GM23338 (cell line): ENCODE data around the gene GABBR1. TPM values are rescaled to one million over a fixed set of nuclear protein-coding genes. Genes with fewer than 3 reads are reported as not detected.

Experiments
- ATAC-seq: fragments of 200-7000 bp; cut with Tn5 transposase; 3 replicates; pipeline ENCODE4 v1.9.1; 2020
- DNase-seq: peaks from one replicate; pipeline ENCODE4 v3.0.0-alpha.2; 2015; ENCODE audit warnings: low spot score
- H2AFZ ChIP-seq: fragments of 200-600 bp; sonication (generic); 2 replicates; pipeline ENCODE4 v1.8.0; 2016; ENCODE audit warnings: antibody characterized with exemption, mild to moderate bottlenecking, moderate library complexity
- H3F3A ChIP-seq: fragments of 200-600 bp; sonication (generic); replicated peaks from 2 replicates; pipeline ENCODE4 v1.8.0; 2017; ENCODE audit warnings: antibody characterized with exemption, mixed run types, low read depth
- H3K27ac ChIP-seq: fragments of 200-600 bp; sonication (generic); 2 replicates; pipeline ENCODE4 v1.6.1; 2016; ENCODE audit warnings: low read depth
- H3K27me3 ChIP-seq: fragments of 200-600 bp; sonication (generic); 2 replicates; pipeline ENCODE4 v1.8.0; 2016; ENCODE audit warnings: mild to moderate bottlenecking, mixed run types, moderate library complexity; ENCODE audit not compliant: insufficient read depth
- H3K36me3 ChIP-seq: fragments of 200-600 bp; sonication (generic); 2 replicates; pipeline ENCODE4 v1.8.0; 2016; ENCODE audit warnings: mild to moderate bottlenecking; ENCODE audit not compliant: insufficient read depth
- H3K4me1 ChIP-seq: fragments of 200-600 bp; sonication (generic); 2 replicates; pipeline ENCODE4 v1.8.0; 2016; ENCODE audit warnings: mild to moderate bottlenecking, moderate library complexity; ENCODE audit not compliant: insufficient read depth
- H3K4me2 ChIP-seq: fragments of 200-600 bp; sonication (generic); 2 replicates; pipeline ENCODE4 v1.7.1; 2017; ENCODE audit warnings: mixed run types
- H3K4me3 ChIP-seq: fragments of 200-600 bp; sonication (generic); 2 replicates; pipeline ENCODE4 v1.6.1; 2016; ENCODE audit warnings: mixed run types
- H3K79me2 ChIP-seq: fragments of 200-600 bp; sonication (generic); replicated peaks from 2 replicates; pipeline ENCODE4 v1.8.0; 2017; ENCODE audit warnings: mild to moderate bottlenecking; ENCODE audit not compliant: insufficient read depth
- H3K9me2 ChIP-seq: fragments of 200-600 bp; sonication (generic); 2 replicates; pipeline ENCODE4 v1.8.0; 2017; ENCODE audit not compliant: insufficient read depth
- H4K20me1 ChIP-seq: fragments of 200-600 bp; sonication (generic); replicated peaks from 2 replicates; pipeline ENCODE4 v1.8.0; 2017; ENCODE audit warnings: mild to moderate bottlenecking; ENCODE audit not compliant: insufficient read depth
- H3K27ac Mint-ChIP-seq: 2 replicates; pipeline ENCODE4 v1.8.0; 2020; ENCODE audit warnings: inconsistent platforms, mild to moderate bottlenecking, moderate library complexity, mixed read lengths
- H3K27me3 Mint-ChIP-seq: 3 replicates; pipeline ENCODE4 v1.8.0; 2022; ENCODE audit warnings: low read depth, mild to moderate bottlenecking, moderate library complexity, mixed read lengths, inconsistent platforms; ENCODE audit not compliant: insufficient read depth, poor library complexity
- H3K36me3 Mint-ChIP-seq: 3 replicates; pipeline ENCODE4 v1.8.0; 2021; ENCODE audit warnings: low read depth, mild to moderate bottlenecking, inconsistent platforms, moderate library complexity, mixed read lengths
- H3K4me1 Mint-ChIP-seq: 3 replicates; pipeline ENCODE4 v1.8.0; 2020; ENCODE audit warnings: mild to moderate bottlenecking, inconsistent platforms, mixed read lengths
- H3K4me3 Mint-ChIP-seq: 3 replicates; pipeline ENCODE4 v1.8.0; 2021; ENCODE audit warnings: moderate library complexity, mild to moderate bottlenecking, inconsistent platforms, mixed read lengths
- H3K9me3 Mint-ChIP-seq: 3 replicates; pipeline ENCODE4 v1.8.0; 2020; ENCODE audit warnings: moderate library complexity, mild to moderate bottlenecking, inconsistent platforms, mixed read lengths
- CREB1 ChIP-seq: fragments of 250-450 bp; sonication (Bioruptor Pico); IDR thresholded peaks from 2 replicates; pipeline ENCODE4 v1.5.0; 2020; ENCODE audit warnings: low read depth, mild to moderate bottlenecking, moderate library complexity
- EZH2 ChIP-seq: fragments of 200-600 bp; sonication (generic); IDR thresholded peaks from one replicate; pipeline ENCODE4 v1.8.0; 2017; ENCODE audit warnings: antibody characterized with exemption, mild to moderate bottlenecking, low read depth; ENCODE audit not compliant: unreplicated experiment
- EZH2phosphoT487 ChIP-seq: fragments of 200-600 bp; sonication (generic); IDR thresholded peaks from one replicate; pipeline ENCODE4 v1.8.1; 2018; ENCODE audit warnings: antibody characterized with exemption; ENCODE audit not compliant: unreplicated experiment
- JUNB ChIP-seq: IDR thresholded peaks from one replicate; pipeline ENCODE4 v1.6.1; 2016; ENCODE audit warnings: antibody characterized with exemption; ENCODE audit not compliant: unreplicated experiment
- NANOG ChIP-seq: IDR thresholded peaks from 2 replicates; pipeline ENCODE4 v1.6.1; 2016; ENCODE audit warnings: antibody characterized with exemption, borderline replicate concordance
- POLR2AphosphoS5 ChIP-seq: IDR thresholded peaks from 2 replicates; pipeline ENCODE4 v1.6.1; 2016; ENCODE audit warnings: antibody characterized with exemption, low read depth
- STAT1 ChIP-seq: IDR thresholded peaks from one replicate; pipeline ENCODE4 v1.6.1; 2016; ENCODE audit warnings: antibody characterized with exemption; ENCODE audit not compliant: unreplicated experiment
- ZNF114 ChIP-seq: fragments of 250-450 bp; sonication (Bioruptor Pico); IDR thresholded peaks from 2 replicates; pipeline ENCODE4 v1.5.0; 2020; ENCODE audit warnings: mild to moderate bottlenecking, moderate library complexity
- ZNF331 ChIP-seq: fragments of 250-450 bp; sonication (Bioruptor Pico); IDR thresholded peaks from 2 replicates; pipeline ENCODE4 v1.5.0; 2020; ENCODE audit warnings: low read depth, mild to moderate bottlenecking, moderate library complexity
- polyA plus RNA-seq: library from polyadenylated mRNA; unstranded; fragments of >200 nt; fragmentation: Nextera tagmentation; extraction: Ambion mirVana; gene quantifications from 2 replicates; pipeline ENCODE4 v1.2.1, GENCODE V29; 2016
- total RNA-seq: library from RNA; depleted of rRNA; stranded (reverse); fragments of >200 nt; shearing (Covaris generic); gene quantifications from 2 replicates; pipeline ENCODE4 v1.2.3, GENCODE V29; 2014
- TF ChIP-seq, protein P1 (sequence below): IDR thresholded peaks from 2 replicates; pipeline ENCODE4 v1.6.1; 2016; ENCODE audit warnings: antibody characterized with exemption
- TF ChIP-seq, protein P2 (sequence below): fragments of 250-450 bp; sonication (Bioruptor Pico); IDR thresholded peaks from 2 replicates; pipeline ENCODE4 v1.5.0; 2020; ENCODE audit warnings: mild to moderate bottlenecking, moderate library complexity

Gene GABBR1
- total and polyA plus RNA-seq, 2 experiments from 2014 or later: 42.8 to 78.9 TPM

DNA sequence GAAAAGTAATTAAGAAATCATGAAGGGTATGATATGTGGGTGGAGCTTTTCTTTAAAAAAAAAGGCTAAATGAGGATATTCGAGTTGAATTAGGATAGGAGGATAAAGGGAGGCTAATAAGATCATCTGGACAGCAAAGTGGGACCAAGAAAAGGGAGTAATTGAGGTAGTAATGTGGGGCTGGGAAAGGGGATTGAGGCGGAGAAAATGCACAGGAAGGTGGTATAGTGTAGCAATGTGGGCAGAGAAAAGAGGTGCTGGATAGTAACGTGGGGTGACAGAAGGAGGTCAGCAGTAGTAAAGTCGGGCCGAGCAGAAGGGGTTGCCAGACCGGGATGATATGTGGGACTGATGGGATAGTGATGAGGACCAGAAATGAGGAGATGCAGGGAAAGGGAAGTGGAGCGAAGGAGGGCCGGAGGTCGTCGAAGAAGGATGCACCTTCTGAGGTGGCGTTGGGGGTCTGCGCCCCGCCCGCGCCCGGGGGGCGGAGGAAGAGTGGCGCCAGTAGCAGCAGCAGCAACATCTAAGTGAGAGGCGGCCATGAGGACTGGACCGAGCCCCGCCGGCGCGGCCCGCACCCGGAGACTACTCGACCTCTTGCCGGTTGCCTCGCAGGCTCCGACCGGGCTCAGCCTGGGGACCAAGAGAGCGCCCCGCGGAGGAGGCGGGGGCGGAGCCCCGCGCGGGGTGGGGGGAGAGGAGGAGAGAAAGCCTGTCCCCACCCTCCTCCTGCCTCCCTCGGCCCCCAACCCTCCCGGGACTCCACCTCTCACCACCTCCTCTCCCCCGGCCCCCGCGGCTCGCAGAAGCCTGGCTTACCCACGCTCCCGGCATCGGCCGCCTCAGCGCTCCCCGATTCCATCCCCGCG, 887 bp downstream of the GABBR1 start:
- Mint-ChIP-seq H3K27me3 (peaks cover 14% of the 10 kb centered on the region), H3K27ac (no peak overlapping the region), H3K4me3 (peak overlapping the region; percentile 86), H3K9me3 (no peaks in the 10 kb centered on the region), H3K36me3 (peaks cover 3% of the 10 kb centered on the region), H3K4me1 (peaks cover 55% of the 10 kb centered on the region)
- peaks cover 19% of the 10 kb centered on the region for H3F3A ChIP-seq
- H3K27ac ChIP-seq: peak overlapping the region; percentile 66; the same call in 1 of the 2 replicates
- H3K4me3 ChIP-seq: peak overlapping the region; percentile 93
- H3K27me3 ChIP-seq: no peaks in the 10 kb centered on the region
- TF ChIP-seq POLR2AphosphoS5 (peak; percentile 73), ZNF331 (no peak), STAT1 (no peak), ZNF114 (CRISPR knock-in tag) (no peak), CREB1 (CRISPR knock-in tag) (no peak), JUNB (no peak)
- TF ChIP-seq, protein P1, sequence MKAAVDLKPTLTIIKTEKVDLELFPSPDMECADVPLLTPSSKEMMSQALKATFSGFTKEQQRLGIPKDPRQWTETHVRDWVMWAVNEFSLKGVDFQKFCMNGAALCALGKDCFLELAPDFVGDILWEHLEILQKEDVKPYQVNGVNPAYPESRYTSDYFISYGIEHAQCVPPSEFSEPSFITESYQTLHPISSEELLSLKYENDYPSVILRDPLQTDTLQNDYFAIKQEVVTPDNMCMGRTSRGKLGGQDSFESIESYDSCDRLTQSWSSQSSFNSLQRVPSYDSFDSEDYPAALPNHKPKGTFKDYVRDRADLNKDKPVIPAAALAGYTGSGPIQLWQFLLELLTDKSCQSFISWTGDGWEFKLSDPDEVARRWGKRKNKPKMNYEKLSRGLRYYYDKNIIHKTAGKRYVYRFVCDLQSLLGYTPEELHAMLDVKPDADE: no peak
- DNase-seq (peak; percentile 72), ATAC-seq (peak; percentile 22)
- no peaks in the 10 kb centered on the region for H3K36me3 ChIP-seq
- peak overlapping the region; percentile 91 for H3K4me2 ChIP-seq
- peaks cover 42% of the 10 kb centered on the region for H3K4me1 ChIP-seq
- peaks cover 9% of the 10 kb centered on the region; the same call in 1 of the 2 replicates for H4K20me1 ChIP-seq
- no peaks in the 10 kb centered on the region for H3K9me2 ChIP-seq
- peaks cover 46% of the 10 kb centered on the region for H3K79me2 ChIP-seq
- H2AFZ ChIP-seq: no peak overlapping the region

DNA sequence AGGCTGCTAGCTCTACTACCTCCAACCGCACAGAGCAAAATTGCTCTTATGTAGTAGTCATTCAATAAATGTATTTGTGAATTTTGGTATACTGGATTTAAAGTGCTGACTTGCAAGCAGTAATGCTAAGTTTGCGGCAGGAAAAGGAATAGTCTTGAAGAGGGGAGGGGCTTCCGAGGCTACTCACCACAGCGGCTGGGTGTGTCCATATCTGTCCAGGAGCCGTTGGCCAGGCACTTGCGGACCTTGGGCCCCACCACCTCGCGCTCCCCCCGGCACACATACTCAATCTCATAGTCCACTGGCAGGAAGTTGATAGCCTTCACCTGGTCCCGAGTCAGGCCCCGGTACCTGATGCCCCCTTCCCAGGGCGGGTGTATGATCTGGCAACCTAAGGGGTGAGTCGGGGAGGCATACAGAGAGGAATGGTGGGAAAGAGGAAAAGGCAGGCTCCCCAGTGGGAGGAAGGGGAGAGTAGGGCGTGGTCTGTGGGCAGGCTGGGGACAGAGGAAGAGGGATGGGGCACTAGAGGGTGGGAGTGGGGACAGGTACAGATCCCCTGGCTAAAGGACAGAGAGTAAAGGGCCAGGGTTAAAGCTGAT, 1.7 kb downstream of the GABBR1 start:
- H3K4me3 ChIP-seq: peak overlapping the region; percentile 93
- Mint-ChIP-seq H3K9me3 (no peaks in the 10 kb centered on the region), H3K27ac (no peak overlapping the region), H3K4me1 (peaks cover 60% of the 10 kb centered on the region), H3K4me3 (peak overlapping the region; percentile 86), H3K36me3 (peaks cover 11% of the 10 kb centered on the region), H3K27me3 (peaks cover 20% of the 10 kb centered on the region)
- H3F3A ChIP-seq: peaks cover 19% of the 10 kb centered on the region
- H3K9me2 ChIP-seq: no peaks in the 10 kb centered on the region
- no peak overlapping the region for H2AFZ ChIP-seq
- ATAC-seq (0 out of 3 replicates have a peak, but pooled peaks have one; percentile 0), DNase-seq (peak; percentile 68)
- peak overlapping the region; percentile 66; the same call in 1 of the 2 replicates for H3K27ac ChIP-seq
- H4K20me1 ChIP-seq: peaks cover 16% of the 10 kb centered on the region
- peak overlapping the region; percentile 91 for H3K4me2 ChIP-seq
- no peaks in the 10 kb centered on the region for H3K27me3 ChIP-seq
- peaks cover 54% of the 10 kb centered on the region for H3K79me2 ChIP-seq
- no peaks in the 10 kb centered on the region for H3K36me3 ChIP-seq
- H3K4me1 ChIP-seq: peaks cover 46% of the 10 kb centered on the region
- no peak for TF ChIP-seq STAT1
- no peak for TF ChIP-seq CREB1 (CRISPR knock-in tag)
- TF ChIP-seq EZH2: no peak
- TF ChIP-seq NANOG: no peak
- no peak for TF ChIP-seq POLR2AphosphoS5
- TF ChIP-seq, protein P2, sequence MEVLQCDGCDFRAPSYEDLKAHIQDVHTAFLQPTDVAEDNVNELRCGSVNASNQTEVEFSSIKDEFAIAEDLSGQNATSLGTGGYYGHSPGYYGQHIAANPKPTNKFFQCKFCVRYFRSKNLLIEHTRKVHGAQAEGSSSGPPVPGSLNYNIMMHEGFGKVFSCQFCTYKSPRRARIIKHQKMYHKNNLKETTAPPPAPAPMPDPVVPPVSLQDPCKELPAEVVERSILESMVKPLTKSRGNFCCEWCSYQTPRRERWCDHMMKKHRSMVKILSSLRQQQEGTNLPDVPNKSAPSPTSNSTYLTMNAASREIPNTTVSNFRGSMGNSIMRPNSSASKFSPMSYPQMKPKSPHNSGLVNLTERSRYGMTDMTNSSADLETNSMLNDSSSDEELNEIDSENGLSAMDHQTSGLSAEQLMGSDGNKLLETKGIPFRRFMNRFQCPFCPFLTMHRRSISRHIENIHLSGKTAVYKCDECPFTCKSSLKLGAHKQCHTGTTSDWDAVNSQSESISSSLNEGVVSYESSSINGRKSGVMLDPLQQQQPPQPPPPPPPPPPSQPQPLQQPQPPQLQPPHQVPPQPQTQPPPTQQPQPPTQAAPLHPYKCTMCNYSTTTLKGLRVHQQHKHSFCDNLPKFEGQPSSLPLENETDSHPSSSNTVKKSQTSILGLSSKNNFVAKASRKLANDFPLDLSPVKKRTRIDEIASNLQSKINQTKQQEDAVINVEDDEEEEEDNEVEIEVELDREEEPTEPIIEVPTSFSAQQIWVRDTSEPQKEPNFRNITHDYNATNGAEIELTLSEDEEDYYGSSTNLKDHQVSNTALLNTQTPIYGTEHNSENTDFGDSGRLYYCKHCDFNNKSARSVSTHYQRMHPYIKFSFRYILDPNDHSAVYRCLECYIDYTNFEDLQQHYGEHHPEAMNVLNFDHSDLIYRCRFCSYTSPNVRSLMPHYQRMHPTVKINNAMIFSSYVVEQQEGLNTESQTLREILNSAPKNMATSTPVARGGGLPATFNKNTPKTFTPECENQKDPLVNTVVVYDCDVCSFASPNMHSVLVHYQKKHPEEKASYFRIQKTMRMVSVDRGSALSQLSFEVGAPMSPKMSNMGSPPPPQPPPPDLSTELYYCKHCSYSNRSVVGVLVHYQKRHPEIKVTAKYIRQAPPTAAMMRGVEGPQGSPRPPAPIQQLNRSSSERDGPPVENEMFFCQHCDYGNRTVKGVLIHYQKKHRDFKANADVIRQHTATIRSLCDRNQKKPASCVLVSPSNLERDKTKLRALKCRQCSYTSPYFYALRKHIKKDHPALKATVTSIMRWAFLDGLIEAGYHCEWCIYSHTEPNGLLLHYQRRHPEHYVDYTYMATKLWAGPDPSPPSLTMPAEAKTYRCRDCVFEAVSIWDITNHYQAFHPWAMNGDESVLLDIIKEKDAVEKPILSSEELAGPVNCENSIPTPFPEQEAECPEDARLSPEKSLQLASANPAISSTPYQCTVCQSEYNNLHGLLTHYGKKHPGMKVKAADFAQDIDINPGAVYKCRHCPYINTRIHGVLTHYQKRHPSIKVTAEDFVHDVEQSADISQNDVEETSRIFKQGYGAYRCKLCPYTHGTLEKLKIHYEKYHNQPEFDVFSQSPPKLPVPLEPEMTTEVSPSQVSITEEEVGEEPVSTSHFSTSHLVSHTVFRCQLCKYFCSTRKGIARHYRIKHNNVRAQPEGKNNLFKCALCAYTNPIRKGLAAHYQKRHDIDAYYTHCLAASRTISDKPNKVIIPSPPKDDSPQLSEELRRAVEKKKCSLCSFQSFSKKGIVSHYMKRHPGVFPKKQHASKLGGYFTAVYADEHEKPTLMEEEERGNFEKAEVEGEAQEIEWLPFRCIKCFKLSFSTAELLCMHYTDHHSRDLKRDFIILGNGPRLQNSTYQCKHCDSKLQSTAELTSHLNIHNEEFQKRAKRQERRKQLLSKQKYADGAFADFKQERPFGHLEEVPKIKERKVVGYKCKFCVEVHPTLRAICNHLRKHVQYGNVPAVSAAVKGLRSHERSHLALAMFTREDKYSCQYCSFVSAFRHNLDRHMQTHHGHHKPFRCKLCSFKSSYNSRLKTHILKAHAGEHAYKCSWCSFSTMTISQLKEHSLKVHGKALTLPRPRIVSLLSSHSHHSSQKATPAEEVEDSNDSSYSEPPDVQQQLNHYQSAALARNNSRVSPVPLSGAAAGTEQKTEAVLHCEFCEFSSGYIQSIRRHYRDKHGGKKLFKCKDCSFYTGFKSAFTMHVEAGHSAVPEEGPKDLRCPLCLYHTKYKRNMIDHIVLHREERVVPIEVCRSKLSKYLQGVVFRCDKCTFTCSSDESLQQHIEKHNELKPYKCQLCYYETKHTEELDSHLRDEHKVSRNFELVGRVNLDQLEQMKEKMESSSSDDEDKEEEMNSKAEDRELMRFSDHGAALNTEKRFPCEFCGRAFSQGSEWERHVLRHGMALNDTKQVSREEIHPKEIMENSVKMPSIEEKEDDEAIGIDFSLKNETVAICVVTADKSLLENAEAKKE: no peak
- TF ChIP-seq, protein P1: no peak
- no peak for TF ChIP-seq EZH2phosphoT487
- no peak for TF ChIP-seq JUNB
